Lower leg skin (tissue), 4 donors: ENCODE measurements around the gene ASAH2. TPM values are rescaled to one million over a fixed set of nuclear protein-coding genes. Genes with fewer than 3 reads are reported as not detected.
"Not testable (repeated sequence)": the region's sequence is repeated elsewhere in the genome, so short reads cannot be mapped to it uniquely, and the experiment has no call there.

Experiments
- DNase-seq, 2 donors: peaks; one replicate each; pipeline ENCODE4 v3.0.0-alpha.2; 2019; ENCODE audit warnings: low spot score in 2 of 2
- H3K4me3 ChIP-seq: fragments of 200-600 bp; sonication (generic); 2 replicates; pipeline ENCODE4 v1.5.1; 2017; ENCODE audit warnings: mild to moderate bottlenecking, low read depth; ENCODE audit not compliant: poor library complexity, severe bottlenecking
- CTCF ChIP-seq, 3 donors: fragments of 450-650 bp; IDR thresholded peaks; one replicate each; pipeline ENCODE4 v1.5.1; 2016; ENCODE audit warnings: antibody characterized with exemption in 3 of 3, mild to moderate bottlenecking in 3 of 3, moderate library complexity in 2 of 3
- POLR2A ChIP-seq, 2 donors: fragments of 450-650 bp; IDR thresholded peaks; one replicate each; pipeline ENCODE4 v1.6.1; 2016 to 2017; ENCODE audit warnings: antibody characterized with exemption in 2 of 2, mild to moderate bottlenecking in 1 of 2, moderate library complexity in 1 of 2
- WGBS, 2 donors: methylation state at CpG; one replicate each; pipeline ENCODE4 v1.1.5; 2018; 5-methylcytosine and 5-hydroxymethylcytosine counted together
- intact Hi-C: fragments of 100-400 bp; cut with DNase I; formaldehyde crosslinking; loops from one replicate; pipeline ENCODE4 v1.15.0; 2023; ENCODE audit warnings: low total_unique reads
- total RNA-seq, 4 donors: library from RNA; depleted of rRNA; stranded (reverse); fragments of >200 nt; gene quantifications; one replicate each; pipeline ENCODE4 v1.1.0, GENCODE V29; 2016

ASAH2 gene
- total RNA-seq, 4 donors from 2014 or later: 0.04 to 0.36 (median 0.29) TPM; not detected in 1

GRCh38 chr10:50280049-50280841 lies 28.9 kb upstream of the ASAH2 start:
- 60 to 64% methylated on average over 5 of the region's 5 CpGs for WGBS, 2 donors
- intact Hi-C loops: no loop called here
- TF ChIP-seq POLR2A (IDR thresholded peaks at IDR 0.05): no peak
- TF ChIP-seq CTCF (IDR thresholded peaks at IDR 0.05): no peak
- no peak overlapping the region for H3K4me3 ChIP-seq
- DNase-seq: no peak

DNA sequence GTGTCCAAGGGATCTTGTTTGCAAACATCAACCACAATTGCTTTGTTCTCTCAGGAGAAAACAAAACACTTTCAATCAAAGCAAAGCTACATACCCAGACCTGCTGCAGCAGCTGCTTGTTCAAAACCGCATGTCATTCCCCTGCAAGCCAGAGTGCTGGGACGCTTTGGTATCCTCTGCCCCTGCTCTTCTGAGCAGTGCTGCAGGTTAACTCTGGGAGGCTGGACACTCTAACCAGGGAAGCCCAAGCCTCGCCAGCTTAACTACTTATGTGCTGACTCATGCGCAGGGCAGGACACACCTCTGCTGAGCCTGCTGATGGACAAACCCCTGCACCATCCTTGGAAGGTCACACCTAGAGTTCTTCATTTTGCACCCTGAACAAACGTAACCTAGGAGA lies 28.2 kb upstream of the ASAH2 start:
- no peak overlapping the region for H3K4me3 ChIP-seq
- intact Hi-C loops: no loop called here
- DNase-seq: no peak
- 76 to 83% methylated on average over 5 of the region's 5 CpGs for WGBS, 2 donors
- no peak for TF ChIP-seq POLR2A (IDR thresholded peaks at IDR 0.05)
- no peak for TF ChIP-seq CTCF (IDR thresholded peaks at IDR 0.05)

- 53 to 54% methylated on average over 3 of the region's 3 CpGs for WGBS, 2 donors
Measured at GRCh38 chr10:50275650-50276235, 24.4 kb upstream of the ASAH2 start.

GRCh38 chr10:50272531-50272930 lies 21.2 kb upstream of the ASAH2 start:
- 89 to 94% methylated on average over 7 of the region's 7 CpGs for WGBS, 2 donors
- intact Hi-C loops: no loop called here
- no peak for TF ChIP-seq CTCF (IDR thresholded peaks at IDR 0.05)
- TF ChIP-seq POLR2A (IDR thresholded peaks at IDR 0.05): no peak
- no peak for DNase-seq
- H3K4me3 ChIP-seq: no peak overlapping the region

More at GRCh38 chr10:50275650-50276235, 24.4 kb upstream of the ASAH2 start:
- intact Hi-C loops: no loop called here
- DNase-seq: peak in 1 of 2 donors; percentile 27
- H3K4me3 ChIP-seq: no peak overlapping the region
- TF ChIP-seq POLR2A (IDR thresholded peaks at IDR 0.05) (no peak), CTCF (IDR thresholded peaks at IDR 0.05) (no peak)

DNA sequence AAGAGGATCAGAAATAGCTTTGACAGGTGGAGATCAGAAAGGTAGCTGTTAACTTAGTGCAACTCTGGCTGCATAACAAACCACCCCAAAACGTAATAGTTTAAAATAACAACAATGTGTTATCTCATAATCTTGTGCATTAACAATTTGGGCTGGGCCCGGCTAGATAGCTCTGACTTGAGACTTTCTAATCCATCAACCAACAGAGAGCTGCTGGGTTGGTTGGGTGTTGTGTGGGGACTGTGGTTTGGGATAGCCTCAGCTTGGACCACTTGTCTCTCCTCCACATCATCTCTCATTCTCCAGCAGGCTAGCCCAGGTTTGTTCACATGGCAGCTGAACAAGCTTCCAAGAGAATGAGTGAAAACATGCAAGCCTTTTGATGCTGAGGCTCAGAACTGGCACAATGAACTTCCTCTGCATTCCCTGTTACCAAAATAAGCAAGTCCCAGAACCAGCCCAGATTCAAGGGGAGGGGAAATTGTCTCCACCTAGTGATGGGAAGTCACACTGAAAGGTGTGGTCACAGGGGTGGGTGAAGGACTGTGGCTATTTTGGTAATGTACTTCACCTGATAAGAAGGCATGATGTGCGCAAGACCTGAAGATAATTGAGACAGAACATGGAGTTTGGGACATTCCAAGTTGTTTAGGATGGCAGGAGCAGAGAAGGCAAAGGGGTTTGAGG lies 20.4 kb upstream of the ASAH2 start:
- TF ChIP-seq POLR2A (IDR thresholded peaks at IDR 0.05) (no peak), CTCF (IDR thresholded peaks at IDR 0.05) (no peak)
- 73 to 74% methylated on average over 3 of the region's 3 CpGs for WGBS, 2 donors
- intact Hi-C loops: no loop called here
- H3K4me3 ChIP-seq: no peak overlapping the region
- no peak for DNase-seq

- WGBS, 2 donors: 84 to 89% methylated on average over 3 of the region's 3 CpGs
- intact Hi-C loops, H3K4me3 ChIP-seq, DNase-seq: not testable (repeated sequence)
Measured at GRCh38 chr10:50267877-50268276, 16.6 kb upstream of the ASAH2 start.

DNA sequence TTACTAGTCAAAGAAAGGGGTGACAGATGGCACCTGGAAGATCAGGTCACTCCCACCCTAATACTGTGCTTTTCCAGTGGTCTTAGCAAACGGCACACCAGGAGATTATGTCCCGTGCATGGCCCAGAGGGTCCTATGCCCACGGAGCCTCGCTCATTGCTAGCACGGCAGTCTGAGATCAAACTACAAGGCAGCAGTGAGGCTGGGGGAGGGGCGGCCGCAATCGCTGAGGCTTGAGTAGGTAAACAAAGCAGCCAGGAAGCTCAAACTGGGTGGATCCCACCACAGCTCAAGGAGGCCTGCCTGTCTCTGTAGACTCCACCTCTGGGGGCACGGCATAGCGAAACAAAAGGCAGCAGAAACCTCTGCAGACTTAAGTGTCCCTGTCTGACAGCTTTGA lies 11.3 kb upstream of the ASAH2 start:
- H3K4me3 ChIP-seq, intact Hi-C loops, DNase-seq: not testable (repeated sequence)
- 73 to 87% methylated on average over 10 of the region's 10 CpGs for WGBS, 2 donors
